Parathyroid adenoma (tissue), 2 donors: ENCODE measurements around the gene LSP1.

ENCODE experiments used
- H2AFZ ChIP-seq: fragments of 300-600 bp; sonication (generic); one replicate; pipeline ENCODE4 v1.7.0; 2017; ENCODE audit warnings: antibody characterized with exemption, mild to moderate bottlenecking
- H3K27ac ChIP-seq: fragments of 300-600 bp; sonication (generic); one replicate; pipeline ENCODE4 v1.7.0; 2017
- H3K27me3 ChIP-seq: fragments of 300-600 bp; sonication (generic); one replicate; pipeline ENCODE4 v1.7.0; 2017; ENCODE audit warnings: low read length; ENCODE audit not compliant: control insufficient read depth, insufficient read depth
- H3K36me3 ChIP-seq: fragments of 300-600 bp; sonication (generic); one replicate; pipeline ENCODE4 v1.7.0; 2017; ENCODE audit warnings: low read length; ENCODE audit not compliant: control insufficient read depth, insufficient read depth
- H3K4me1 ChIP-seq: fragments of 300-600 bp; sonication (generic); one replicate; pipeline ENCODE4 v1.7.0; 2017; ENCODE audit warnings: control low read depth
- H3K4me2 ChIP-seq: fragments of 300-600 bp; sonication (generic); one replicate; pipeline ENCODE4 v1.7.0; 2017; ENCODE audit warnings: low read length
- H3K4me3 ChIP-seq: fragments of 300-600 bp; sonication (generic); one replicate; pipeline ENCODE4 v1.7.0; 2017; ENCODE audit warnings: low read depth, low read length
- H3K79me2 ChIP-seq: fragments of 300-600 bp; sonication (generic); one replicate; pipeline ENCODE4 v1.7.0; 2017; ENCODE audit warnings: control low read depth
- H3K9ac ChIP-seq: fragments of 300-600 bp; sonication (generic); one replicate; pipeline ENCODE4 v1.7.0; 2017; ENCODE audit warnings: mild to moderate bottlenecking
- H3K9me3 ChIP-seq: fragments of 300-600 bp; sonication (generic); one replicate; pipeline ENCODE4 v1.7.0; 2017; ENCODE audit warnings: low read length; ENCODE audit not compliant: control insufficient read depth
- CTCF ChIP-seq: fragments of 300-600 bp; sonication (generic); IDR thresholded peaks from one replicate; pipeline ENCODE4 v1.7.0; 2017; ENCODE audit warnings: antibody characterized with exemption, mild to moderate bottlenecking
- donor health status: primary hyperparathyroidism.

The LSP1 gene

GRCh38 chr11:1889941-1890855 is 37.3 kb downstream of the LSP1 start:
- Histone ChIP-seq H3K4me2 (no peak overlapping the region), H3K9ac (no peak overlapping the region), H3K27me3 (no peaks in the 10 kb centered on the region), H3K4me1 (no peaks in the 10 kb centered on the region), H3K79me2 (no peaks in the 10 kb centered on the region), H3K27ac (no peak overlapping the region), H3K36me3 (no peaks in the 10 kb centered on the region), H3K9me3 (no peaks in the 10 kb centered on the region), H2AFZ (no peak overlapping the region), H3K4me3 (no peak overlapping the region)
- no peak for TF ChIP-seq CTCF

GRCh38 chr11:1890856-1891830 is 38.3 kb downstream of the LSP1 start:
- Histone ChIP-seq H3K4me3 (no peak overlapping the region), H3K9ac (no peak overlapping the region), H3K4me2 (no peak overlapping the region), H3K27me3 (no peaks in the 10 kb centered on the region), H3K36me3 (no peaks in the 10 kb centered on the region), H3K27ac (no peak overlapping the region), H3K9me3 (no peaks in the 10 kb centered on the region), H2AFZ (no peak overlapping the region), H3K79me2 (no peaks in the 10 kb centered on the region), H3K4me1 (no peaks in the 10 kb centered on the region)
- TF ChIP-seq CTCF = no peak

GRCh38 chr11:1891831-1892115 is 38.9 kb downstream of the LSP1 start, which contains the start of gene PRR33:
TSS of gene PRR33 (minus strand) at chr11:1891895. CDS start at chr11:1890584, 1,311 bp downstream.
- no peak within 1 kb of the TSS for H3K4me3 ChIP-seq
- H3K9ac ChIP-seq = no peak within 1 kb of the TSS
- TF ChIP-seq CTCF = no peak
- H3K4me2 ChIP-seq = no peak within 1 kb of the TSS
- no peaks in the 10 kb centered on the region for H3K9me3 ChIP-seq
- H3K79me2 ChIP-seq = no peaks in the 10 kb centered on the region
- H3K27me3 ChIP-seq = no peaks in the 10 kb centered on the region
- H3K27ac ChIP-seq = no peak within 1 kb of the TSS
- H2AFZ ChIP-seq = no peak within 1 kb of the TSS
- no peaks in the 10 kb centered on the region for H3K36me3 ChIP-seq
- no peaks in the 10 kb centered on the region for H3K4me1 ChIP-seq

GRCh38 chr11:1892116-1892515 is 39.2 kb downstream of the LSP1 start:
- H3K4me2 ChIP-seq = no peak overlapping the region
- H3K9ac ChIP-seq = no peak overlapping the region
- no peaks in the 10 kb centered on the region for H3K27me3 ChIP-seq
- no peak overlapping the region for H2AFZ ChIP-seq
- no peak overlapping the region for H3K4me3 ChIP-seq
- H3K4me1 ChIP-seq = no peaks in the 10 kb centered on the region
- H3K79me2 ChIP-seq = no peaks in the 10 kb centered on the region
- TF ChIP-seq CTCF = no peak
- no peak overlapping the region for H3K27ac ChIP-seq
- no peaks in the 10 kb centered on the region for H3K9me3 ChIP-seq
- H3K36me3 ChIP-seq = no peaks in the 10 kb centered on the region
